Measurements from ENCODE around the gene LMX1B. TPM values are rescaled to one million over a fixed set of nuclear protein-coding genes. Genes with fewer than 3 reads are reported as not detected.

The LMX1B gene
- total and polyA plus RNA-seq, 2 donors (not counting 3 experiments of a cell fraction or from before 2014, with no cell fraction given) = not detected

GRCh38 chr9:126688617-126689016 is 74.9 kb downstream of the LMX1B start:
- H3K4me2 ChIP-seq (ENCODE audit: insufficient read depth, low read length) = no peak overlapping the region
- H3K27ac ChIP-seq (ENCODE audit: insufficient read depth, low read depth, low read length) = no peak overlapping the region
- DNase-seq (ENCODE audit: low read depth, low spot score) (no peak), FAIRE-seq (no peak)
- H3K9ac ChIP-seq (replicated peaks; ENCODE audit: extremely low read depth, insufficient read depth, low read length) = no peak overlapping the region
- H3K27me3 ChIP-seq (ENCODE audit: control insufficient read depth in 2 of 2, insufficient read depth in 2 of 2, low read length in 2 of 2) = peaks cover 19 to 24% of the 10 kb centered on the region in 2 experiments
- ChIA-PET POLR2A (no interaction called here), CTCF (interaction anchor here (1.3 to 4.2 kb wide), 6 partner anchors 9 to 94 kb away, joined by 3 to 68 read pairs (median 54); partner anchors contain the start of gene LMX1B)
- intact Hi-C loops (cut with micrococcal nuclease) (no loop called here), dilution Hi-C loops (cut with MboI; ENCODE audit: extremely low pct_ligation_motif_present, low sequenced_read_pairs) (no loop called here)
- no peaks in the 10 kb centered on the region for H3K4me1 ChIP-seq (ENCODE audit: control insufficient read depth, extremely low read depth, insufficient read depth, low read length)
- H3K9me3 ChIP-seq (replicated peaks; ENCODE audit: control insufficient read depth, insufficient read depth, low read length) = no peaks in the 10 kb centered on the region
- TF ChIP-seq JUN (IDR thresholded peaks at IDR 0.05; ENCODE audit: borderline replicate concordance, insufficient read depth, insufficient read length, low read depth) (no peak), MYC (IDR thresholded peaks at IDR 0.05; ENCODE audit: low read depth, low read length) (no peak), MAX (IDR thresholded peaks at IDR 0.05; ENCODE audit: insufficient read depth, insufficient read length) (no peak), GATA2 (IDR thresholded peaks at IDR 0.05; ENCODE audit: insufficient read depth, insufficient read length, low read depth, low read length) (no peak), POLR2A (IDR thresholded peaks at IDR 0.05; ENCODE audit: low read depth, low read length) (no peak), EZH2 (IDR thresholded peaks at IDR 0.05; ENCODE audit: borderline replicate concordance, low read depth, low read length, severe bottlenecking) (no peak), POLR2AphosphoS5 (IDR thresholded peaks at IDR 0.05; ENCODE audit: insufficient read depth, low read depth, low read length) (no peak), CTCF (IDR thresholded peaks at IDR 0.05; ENCODE audit: extremely low read depth in 1 of 2, insufficient read depth in 1 of 2, low read depth in 1 of 2, low read length in 2 of 2) (no peak), FOS (IDR thresholded peaks at IDR 0.05; ENCODE audit: borderline replicate concordance, insufficient read depth, low read length) (no peak)
- H3K79me2 ChIP-seq (ENCODE audit: control insufficient read depth, insufficient read depth, low read length) = no peaks in the 10 kb centered on the region
- H3K36me3 ChIP-seq (ENCODE audit: control insufficient read depth in 2 of 2, extremely low read depth in 1 of 2, insufficient read depth in 2 of 2, low read length in 2 of 2) = no peaks in the 10 kb centered on the region
- no peaks in the 10 kb centered on the region for H3K9me1 ChIP-seq (replicated peaks; ENCODE audit: control insufficient read depth, extremely low read depth, insufficient read depth, low read length)
- BruUV-seq (replicated peaks) = no TSS peak
- H3K4me3 ChIP-seq (replicated peaks in 1 of 3; ENCODE audit: insufficient read depth in 1 of 3, low read depth in 1 of 3, low read length in 3 of 3) = no peak overlapping the region
- H2AFZ ChIP-seq (ENCODE audit: low read depth, low read length) = no peak overlapping the region
- no peaks in the 10 kb centered on the region for H4K20me1 ChIP-seq (replicated peaks; ENCODE audit: control insufficient read depth, extremely low read depth, insufficient read depth, low read length)

Data from endothelial cell of umbilical vein (primary cell).